Panc1 (cell line): ENCODE measurements around the gene PDXDC1. TPM values are rescaled to one million over a fixed set of nuclear protein-coding genes. Genes with fewer than 3 reads are reported as not detected.
"Not testable (repeated sequence)": the region's sequence is repeated elsewhere in the genome, so short reads cannot be mapped to it uniquely, and the experiment has no call there.

Source experiments
- ATAC-seq: fragments of 200-7000 bp; cut with Tn5 transposase; 2 replicates; pipeline ENCODE4 v1.9.1; 2020; ENCODE audit warnings: mild to moderate bottlenecking, moderate library complexity
- BruUV-seq: library from RNA; stranded (reverse); fragments of 400-500 nt; replicated peaks from 2 replicates; lab custom pipeline; 2021; lab: Mats Ljungman, UMichigan
- CTCF ChIA-PET: fragments of 300-600 bp; sonication (Branson Sonifier 250); formaldehyde crosslinking; loops from one replicate; lab custom pipeline; 2022; ENCODE audit warnings: antibody characterized with exemption; lab: Charles Lee
- POLR2A ChIA-PET: fragments of 300-600 bp; sonication (Branson Sonifier 250); formaldehyde crosslinking; loops from one replicate; lab custom pipeline; 2022; ENCODE audit warnings: antibody characterized with exemption; lab: Charles Lee
- DNase-seq: peaks from one replicate; pipeline ENCODE4 v3.0.0-alpha.2; 2010; ENCODE audit warnings: low read depth, low spot score
- H3K27ac ChIP-seq: 2 replicates; pipeline ENCODE4 v1.5.1; 2011; ENCODE audit warnings: mild to moderate bottlenecking, low read length, inconsistent platforms
- H3K27me3 ChIP-seq: fragments of 200-500 bp; sonication (Bioruptor generic); 2 replicates; pipeline ENCODE4 v1.6.0; 2014; ENCODE audit warnings: low read length, inconsistent platforms; ENCODE audit not compliant: control insufficient read depth, insufficient read depth
- H3K36me3 ChIP-seq: fragments of 200-500 bp; sonication (Bioruptor generic); 2 replicates; pipeline ENCODE4 v1.5.1; 2014; ENCODE audit warnings: inconsistent platforms, mild to moderate bottlenecking, low read length, moderate library complexity; ENCODE audit not compliant: control insufficient read depth, insufficient read depth
- H3K4me1 ChIP-seq: 2 replicates; pipeline ENCODE4 v1.5.1; 2011; ENCODE audit warnings: inconsistent platforms, mild to moderate bottlenecking, low read length, moderate library complexity; ENCODE audit not compliant: control insufficient read depth, insufficient read depth
- H3K4me3 ChIP-seq, 2 experiments: 2 replicates each; pipeline ENCODE4 v1.5.1; 2011 to 2012; ENCODE audit warnings: low read depth in 2 of 2, low read length in 2 of 2, mild to moderate bottlenecking in 2 of 2, inconsistent platforms in 1 of 2, moderate library complexity in 1 of 2
- H3K9me3 ChIP-seq: fragments of 200-500 bp; sonication (Bioruptor generic); 2 replicates; pipeline ENCODE4 v1.5.1; 2014; ENCODE audit warnings: low read depth, mild to moderate bottlenecking, inconsistent platforms, low read length, moderate library complexity; ENCODE audit not compliant: control insufficient read depth, insufficient read depth
- POLR2AphosphoS5 ChIP-seq: IDR thresholded peaks from 2 replicates; pipeline ENCODE4 v1.6.1; 2012; ENCODE audit warnings: mild to moderate bottlenecking, low read depth, low read length, moderate library complexity
- REST ChIP-seq, 2 experiments: IDR thresholded peaks; 2 replicates each; pipeline ENCODE4 v1.6.1; 2011 to 2012; ENCODE audit warnings: low read depth in 2 of 2, control low read depth in 1 of 2, low read length in 1 of 2, mild to moderate bottlenecking in 1 of 2, moderate library complexity in 1 of 2; ENCODE audit not compliant: insufficient read depth in 1 of 2
- SIN3A ChIP-seq: IDR thresholded peaks from 2 replicates; pipeline ENCODE4 v1.6.1; 2012; ENCODE audit warnings: low read depth, mild to moderate bottlenecking, low read length, moderate library complexity, borderline replicate concordance; ENCODE audit not compliant: insufficient read depth
- TCF7L2 ChIP-seq: IDR thresholded peaks from 2 replicates; pipeline ENCODE4 v1.6.1; 2011; ENCODE audit warnings: mild to moderate bottlenecking, low read depth, low read length, inconsistent platforms
- in situ Hi-C: cut with HindIII; loops from 2 replicates; pipeline ENCODE4 v1.10.0; 2016; ENCODE audit warnings: low sequenced_read_pairs, low pct_unique_long_range_greater_than_20kb
- intact Hi-C: fragments of 100-400 bp; cut with micrococcal nuclease; formaldehyde crosslinking; loops from one replicate; pipeline ENCODE4 v1.10.0; 2022; ENCODE audit not compliant: unreplicated experiment
- total RNA-seq: library from RNA; stranded (reverse); gene quantifications from one replicate; pipeline ENCODE4 v1.2.1, GENCODE V29; 2021; ENCODE audit not compliant: unreplicated experiment
- TF ChIP-seq, protein P1 (sequence below): fragments of 450-650 bp; IDR thresholded peaks from 2 replicates; pipeline ENCODE4 v1.5.1; 2017; ENCODE audit warnings: mild to moderate bottlenecking

Gene PDXDC1
- total RNA-seq, 1 experiment from 2014 or later, result 103 TPM

DNA sequence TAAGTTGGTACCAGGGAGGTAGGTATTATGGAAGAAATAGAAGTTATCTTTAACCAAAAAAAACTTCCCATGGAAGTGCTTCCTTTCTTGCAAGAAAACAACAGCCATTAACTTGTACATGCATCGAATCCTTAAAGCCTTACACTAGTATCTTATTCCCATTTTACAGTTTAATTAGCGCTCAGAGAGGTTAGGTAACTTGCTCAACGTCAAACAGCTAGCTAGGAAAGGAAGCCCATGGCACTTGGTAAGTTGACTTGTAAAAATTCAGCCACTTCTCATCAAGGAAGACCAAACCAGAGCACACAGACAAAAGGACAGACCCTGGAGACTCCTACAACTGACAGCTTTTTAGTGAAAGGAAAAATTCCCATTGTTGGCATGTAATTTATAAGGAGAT lies 84.5 kb downstream of the PDXDC1 start:
- Histone ChIP-seq H3K27me3 (no peaks in the 10 kb centered on the region), H3K4me1 (peaks cover 12% of the 10 kb centered on the region; the same call in 1 of the 2 replicates), H3K36me3 (peaks cover 27% of the 10 kb centered on the region), H3K9me3 (no peaks in the 10 kb centered on the region), H3K4me3 (no peak overlapping the region), H3K27ac (no peak overlapping the region)
- TF ChIP-seq, protein P1, sequence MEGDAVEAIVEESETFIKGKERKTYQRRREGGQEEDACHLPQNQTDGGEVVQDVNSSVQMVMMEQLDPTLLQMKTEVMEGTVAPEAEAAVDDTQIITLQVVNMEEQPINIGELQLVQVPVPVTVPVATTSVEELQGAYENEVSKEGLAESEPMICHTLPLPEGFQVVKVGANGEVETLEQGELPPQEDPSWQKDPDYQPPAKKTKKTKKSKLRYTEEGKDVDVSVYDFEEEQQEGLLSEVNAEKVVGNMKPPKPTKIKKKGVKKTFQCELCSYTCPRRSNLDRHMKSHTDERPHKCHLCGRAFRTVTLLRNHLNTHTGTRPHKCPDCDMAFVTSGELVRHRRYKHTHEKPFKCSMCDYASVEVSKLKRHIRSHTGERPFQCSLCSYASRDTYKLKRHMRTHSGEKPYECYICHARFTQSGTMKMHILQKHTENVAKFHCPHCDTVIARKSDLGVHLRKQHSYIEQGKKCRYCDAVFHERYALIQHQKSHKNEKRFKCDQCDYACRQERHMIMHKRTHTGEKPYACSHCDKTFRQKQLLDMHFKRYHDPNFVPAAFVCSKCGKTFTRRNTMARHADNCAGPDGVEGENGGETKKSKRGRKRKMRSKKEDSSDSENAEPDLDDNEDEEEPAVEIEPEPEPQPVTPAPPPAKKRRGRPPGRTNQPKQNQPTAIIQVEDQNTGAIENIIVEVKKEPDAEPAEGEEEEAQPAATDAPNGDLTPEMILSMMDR, result no peak
- TF ChIP-seq POLR2AphosphoS5, result no peak
- TF ChIP-seq REST (IDR thresholded peaks at IDR 0.05; ENCODE audit: insufficient read depth in 1 of 2, low read depth in 2 of 2, low read length in 1 of 2), result no peak
- no peak for TF ChIP-seq TCF7L2
- TF ChIP-seq SIN3A, result no peak
- BruUV-seq, result no TSS peak
- POLR2A ChIA-PET, result no interaction called here
- CTCF ChIA-PET, result no interaction called here
- DNase-seq (no peak), ATAC-seq (no peak)
- in situ Hi-C loops (no loop called here), intact Hi-C loops (no loop called here)

DNA sequence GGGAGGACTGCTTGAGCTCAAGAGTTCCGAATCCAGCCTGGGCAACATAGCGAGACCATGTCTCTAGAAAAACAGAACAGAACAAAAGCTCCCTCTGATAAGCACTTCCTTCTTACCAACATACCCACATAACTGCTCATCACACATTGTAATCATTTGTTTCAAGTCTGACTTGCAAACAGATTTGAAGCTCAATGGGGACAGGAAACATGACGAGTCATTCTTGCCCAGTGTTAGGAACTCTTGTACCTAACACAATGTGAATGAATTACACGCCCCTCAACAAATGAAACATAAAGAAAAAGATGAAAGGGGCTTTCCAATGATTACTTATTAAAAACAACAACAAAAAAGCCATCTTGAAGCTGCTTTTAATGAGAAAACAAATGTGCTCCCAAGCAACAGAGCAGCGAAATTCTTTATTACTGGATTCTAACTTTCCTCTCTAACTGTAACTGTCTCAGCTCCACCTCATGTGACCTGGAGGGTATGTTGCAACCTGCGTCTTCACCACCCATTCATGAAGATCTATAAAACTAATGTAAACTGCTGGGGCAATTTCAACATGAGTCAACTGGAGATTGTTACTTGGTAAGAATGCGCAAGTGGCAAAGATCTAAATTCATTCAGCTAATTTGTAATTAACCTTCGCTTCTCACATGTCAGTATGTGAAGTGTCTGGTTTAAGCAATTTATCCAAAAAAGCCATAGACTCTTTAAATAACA lies 87.4 kb downstream of the PDXDC1 start:
- POLR2A ChIA-PET, H3K9me3 ChIP-seq, intact Hi-C loops, H3K27ac ChIP-seq, in situ Hi-C loops, BruUV-seq, H3K4me1 ChIP-seq, DNase-seq, ATAC-seq, H3K27me3 ChIP-seq, H3K4me3 ChIP-seq: not testable (repeated sequence)
- H3K36me3 ChIP-seq, result peaks cover 27% of the 10 kb centered on the region
- CTCF ChIA-PET, result interaction anchor here (0.6 to 1.2 kb wide), 2 partner anchors 10 to 572 kb away, joined by 4 to 7 read pairs; no protein-coding TSS in a partner anchor

- H3K4me1 ChIP-seq, BruUV-seq, intact Hi-C loops, CTCF ChIA-PET, POLR2A ChIA-PET, DNase-seq, H3K27ac ChIP-seq, in situ Hi-C loops, H3K27me3 ChIP-seq, H3K9me3 ChIP-seq, ATAC-seq, H3K4me3 ChIP-seq: not testable (repeated sequence)
- H3K36me3 ChIP-seq, result peaks cover 23% of the 10 kb centered on the region
These were observed 91.1 kb downstream of the PDXDC1 start for GRCh38 chr16:15065961-15066360.

GRCh38 chr16:15066690-15067089 lies 91.9 kb downstream of the PDXDC1 start:
- H3K36me3 ChIP-seq, result peaks cover 19% of the 10 kb centered on the region
- POLR2A ChIA-PET, in situ Hi-C loops, H3K4me1 ChIP-seq, H3K4me3 ChIP-seq, intact Hi-C loops, DNase-seq, H3K27ac ChIP-seq, H3K27me3 ChIP-seq, ATAC-seq, H3K9me3 ChIP-seq, BruUV-seq, CTCF ChIA-PET: not testable (repeated sequence)

DNA sequence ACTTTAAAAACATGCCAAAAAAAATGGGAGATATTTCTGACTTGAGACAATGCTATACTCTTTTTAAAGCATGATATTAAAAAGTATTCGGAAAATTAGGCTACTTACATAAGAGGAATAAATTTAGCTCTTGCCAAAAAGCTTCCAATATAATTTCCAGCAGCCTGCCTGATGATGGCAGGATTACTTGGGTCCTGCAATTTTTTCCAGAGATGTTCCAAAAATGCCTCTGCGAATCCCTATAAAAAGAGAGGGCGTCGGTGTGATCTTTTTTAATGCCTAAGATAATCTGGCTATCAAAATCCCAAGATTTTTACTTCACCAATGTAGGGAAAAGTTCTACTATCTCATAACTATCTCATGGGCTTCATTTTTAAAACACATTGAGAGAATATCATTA lies 96.2 kb downstream of the PDXDC1 start:
- DNase-seq, result not testable (repeated sequence)

More for the DNA sequence above, 96.2 kb downstream of the PDXDC1 start:
- in situ Hi-C loops, intact Hi-C loops, H3K27ac ChIP-seq, H3K27me3 ChIP-seq, H3K4me1 ChIP-seq, POLR2A ChIA-PET, ATAC-seq, H3K9me3 ChIP-seq, BruUV-seq, H3K4me3 ChIP-seq, CTCF ChIA-PET: not testable (repeated sequence)
- H3K36me3 ChIP-seq, result peaks cover 38% of the 10 kb centered on the region
